ENCODE data around the gene ASPDH. TPM values are rescaled to one million over a fixed set of nuclear protein-coding genes. Genes with fewer than 3 reads are reported as not detected.

ASPDH gene
- total RNA-seq, 1 experiment from 2014 or later: not detected

- peak; percentile 33 for DNase-seq (ENCODE audit: low read depth)
Measured at GRCh38 chr19:50496189-50497021, 17.3 kb downstream of the ASPDH start.

- no peak for DNase-seq (ENCODE audit: low read depth)
Measured at GRCh38 chr19:50495020-50495531, 18.6 kb downstream of the ASPDH start.

GRCh38 chr19:50494186-50495019 lies 19.3 kb downstream of the ASPDH start:
- DNase-seq (ENCODE audit: low read depth): no peak

- DNase-seq (ENCODE audit: low read depth): no peak
Measured at GRCh38 chr19:50493171-50493570, 20.5 kb downstream of the ASPDH start.

- no peak for DNase-seq (ENCODE audit: low read depth)
Measured at GRCh38 chr19:50492303-50493052, 21.2 kb downstream of the ASPDH start.

- no peak for DNase-seq (ENCODE audit: low read depth)
Measured at GRCh38 chr19:50490991-50491472, 22.7 kb downstream of the ASPDH start.

- no peak for DNase-seq (ENCODE audit: low read depth)
Measured at GRCh38 chr19:50490411-50490811, 23.3 kb downstream of the ASPDH start.

- DNase-seq (ENCODE audit: low read depth): no peak
Measured at GRCh38 chr19:50489461-50490011, 24.2 kb downstream of the ASPDH start.

- DNase-seq (ENCODE audit: low read depth): no peak
Measured at GRCh38 chr19:50488389-50489194, 25.1 kb downstream of the ASPDH start.

GRCh38 chr19:50486823-50487515 lies 26.7 kb downstream of the ASPDH start:
- peak; percentile 31 for DNase-seq (ENCODE audit: low read depth)

GRCh38 chr19:50485284-50485955 lies 28.3 kb downstream of the ASPDH start:
- DNase-seq (ENCODE audit: low read depth): no peak

- no peak for DNase-seq (ENCODE audit: low read depth)
Measured at GRCh38 chr19:50482916-50483315, 30.8 kb downstream of the ASPDH start.

- DNase-seq (ENCODE audit: low read depth): no peak
Measured at GRCh38 chr19:50482271-50482855, 31.4 kb downstream of the ASPDH start.

GRCh38 chr19:50481351-50482149 lies 32.2 kb downstream of the ASPDH start:
- DNase-seq (ENCODE audit: low read depth): no peak

GRCh38 chr19:50480281-50481111 lies 33.2 kb downstream of the ASPDH start:
- DNase-seq (ENCODE audit: low read depth): no peak

- no peak for DNase-seq (ENCODE audit: low read depth)
Measured at GRCh38 chr19:50479761-50480251, 33.9 kb downstream of the ASPDH start.
